Esophagus squamous epithelium (tissue), 4 donors: ENCODE measurements around the gene PHACTR1.
"Not testable (repeated sequence)": the region's sequence is repeated elsewhere in the genome, so short reads cannot be mapped to it uniquely, and the experiment has no call there.

Experiments used
- POLR2A ChIP-seq, 4 donors: fragments of 450-650 bp; IDR thresholded peaks; one replicate each; pipeline ENCODE4 v1.6.1; 2017; ENCODE audit warnings: antibody characterized with exemption in 4 of 4, mild to moderate bottlenecking in 4 of 4, moderate library complexity in 3 of 4
- TF ChIP-seq, protein P1 (sequence below), 6 experiments: fragments of 450-650 bp in 4 of 6; fragments of 200-600 bp in 2 of 6; sonication (generic) in 2 of 6; IDR thresholded peaks; one replicate each; pipeline ENCODE4 v1.5.1; 2016 to 2019; ENCODE audit warnings: antibody characterized with exemption in 6 of 6, mild to moderate bottlenecking in 4 of 6, moderate library complexity in 4 of 6

- TF ChIP-seq POLR2A (IDR thresholded peaks at IDR 0.05), result not testable (repeated sequence)
- TF ChIP-seq, protein P1, sequence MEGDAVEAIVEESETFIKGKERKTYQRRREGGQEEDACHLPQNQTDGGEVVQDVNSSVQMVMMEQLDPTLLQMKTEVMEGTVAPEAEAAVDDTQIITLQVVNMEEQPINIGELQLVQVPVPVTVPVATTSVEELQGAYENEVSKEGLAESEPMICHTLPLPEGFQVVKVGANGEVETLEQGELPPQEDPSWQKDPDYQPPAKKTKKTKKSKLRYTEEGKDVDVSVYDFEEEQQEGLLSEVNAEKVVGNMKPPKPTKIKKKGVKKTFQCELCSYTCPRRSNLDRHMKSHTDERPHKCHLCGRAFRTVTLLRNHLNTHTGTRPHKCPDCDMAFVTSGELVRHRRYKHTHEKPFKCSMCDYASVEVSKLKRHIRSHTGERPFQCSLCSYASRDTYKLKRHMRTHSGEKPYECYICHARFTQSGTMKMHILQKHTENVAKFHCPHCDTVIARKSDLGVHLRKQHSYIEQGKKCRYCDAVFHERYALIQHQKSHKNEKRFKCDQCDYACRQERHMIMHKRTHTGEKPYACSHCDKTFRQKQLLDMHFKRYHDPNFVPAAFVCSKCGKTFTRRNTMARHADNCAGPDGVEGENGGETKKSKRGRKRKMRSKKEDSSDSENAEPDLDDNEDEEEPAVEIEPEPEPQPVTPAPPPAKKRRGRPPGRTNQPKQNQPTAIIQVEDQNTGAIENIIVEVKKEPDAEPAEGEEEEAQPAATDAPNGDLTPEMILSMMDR (IDR thresholded peaks at IDR 0.05), result not testable (repeated sequence)
Measured at GRCh38 chr6:12944528-12944927, 228.0 kb downstream of the PHACTR1 start.
